Upper lobe of left lung (tissue), 6 donors: ENCODE results near the gene ACOXL. TPM values are rescaled to one million over a fixed set of nuclear protein-coding genes. Genes with fewer than 3 reads are reported as not detected.
"Not testable (repeated sequence)": the region's sequence is repeated elsewhere in the genome, so short reads cannot be mapped to it uniquely, and the experiment has no call there.

ENCODE experiments used
- ATAC-seq, 2 donors: fragments of 200-7000 bp; cut with Tn5 transposase; one replicate each; pipeline ENCODE4 v1.9.1; 2022; ENCODE audit warnings: mild to moderate bottlenecking in 2 of 2, moderate library complexity in 2 of 2; ENCODE audit not compliant: low FRiP score in 2 of 2
- DNase-seq, 2 donors: peaks; one replicate each; pipeline ENCODE4 v3.0.0-alpha.2; 2019 to 2020
- H3K27ac ChIP-seq, 4 donors: fragments of 200-600 bp; sonication (generic); one replicate each; pipeline ENCODE4 v1.5.1; 2016 to 2019
- H3K27me3 ChIP-seq, 4 donors: fragments of 200-600 bp; sonication (generic); one replicate each; pipeline ENCODE4 v1.5.1; 2017 to 2019
- H3K36me3 ChIP-seq, 4 donors: fragments of 200-600 bp; sonication (generic); one replicate each; pipeline ENCODE4 v1.5.1; 2016 to 2019
- H3K4me1 ChIP-seq, 4 donors: fragments of 200-600 bp; sonication (generic); one replicate each; pipeline ENCODE4 v1.5.1; 2018 to 2019
- H3K4me3 ChIP-seq, 4 donors: fragments of 200-600 bp; sonication (generic); one replicate each; pipeline ENCODE4 v1.5.1; 2017 to 2019; ENCODE audit warnings: mild to moderate bottlenecking in 2 of 4, moderate library complexity in 1 of 4
- H3K9me3 ChIP-seq, 4 donors: fragments of 200-600 bp; sonication (generic); one replicate each; pipeline ENCODE4 v1.5.1; 2018 to 2019
- CTCF ChIP-seq, 6 experiments: fragments of 450-650 bp in 4 of 6; fragments of 200-600 bp in 2 of 6; sonication (generic) in 2 of 6; IDR thresholded peaks; one replicate each; pipeline ENCODE4 v1.5.1; 2016 to 2019; ENCODE audit warnings: antibody characterized with exemption in 6 of 6
- EP300 ChIP-seq, 4 donors: sonication (generic); formaldehyde crosslinking; IDR thresholded peaks; one replicate each; pipeline ENCODE4 v1.5.1; 2017; ENCODE audit warnings: antibody characterized with exemption in 4 of 4, control low read depth in 2 of 4
- POLR2A ChIP-seq, 4 donors: fragments of 450-650 bp; IDR thresholded peaks; one replicate each; pipeline ENCODE4 v1.5.1; 2016 to 2017; ENCODE audit warnings: antibody characterized with exemption in 4 of 4, mild to moderate bottlenecking in 2 of 4
- POLR2AphosphoS5 ChIP-seq, 2 donors: sonication (generic); formaldehyde crosslinking; IDR thresholded peaks; one replicate each; pipeline ENCODE4 v1.5.1; 2017; ENCODE audit warnings: antibody characterized with exemption in 2 of 2
- WGBS, 2 donors: methylation state at CpG; one replicate each; pipeline ENCODE4 v1.1.5; 2017 to 2018; 5-methylcytosine and 5-hydroxymethylcytosine counted together
- total RNA-seq, 6 donors: library from RNA; depleted of rRNA in 4 of 6; stranded (reverse); fragments of >200 nt in 4 of 6; gene quantifications; one replicate each; pipeline versions ENCODE4 v1.1.0 to v1.2.1, GENCODE V29; 2016 to 2021
- donor health status: DM: no; HTN: no; CAD: no; lungs with moderate emphysema.
- donor health status: DM: no; HTN: yes; CAD: no; lungs with severe emphysema.

ACOXL gene
- total RNA-seq, 6 donors from 2014 or later: 30.2 to 128 (median 38.0) TPM

GRCh38 chr2:110959198-110959597, 226.8 kb downstream of the ACOXL start:
- no peaks in the 10 kb centered on the region for H3K36me3 ChIP-seq
- H3K4me1 ChIP-seq: no peaks in the 10 kb centered on the region
- no peaks in the 10 kb centered on the region for H3K27me3 ChIP-seq
- no peak for TF ChIP-seq EP300 (IDR thresholded peaks at IDR 0.05)
- no peak for TF ChIP-seq CTCF (IDR thresholded peaks at IDR 0.05)
- TF ChIP-seq POLR2A (IDR thresholded peaks at IDR 0.05): no peak
- no peak for TF ChIP-seq POLR2AphosphoS5 (IDR thresholded peaks at IDR 0.05)
- H3K27ac ChIP-seq: no peak overlapping the region
- DNase-seq (no peak), ATAC-seq (no peak)
- H3K9me3 ChIP-seq: no peaks in the 10 kb centered on the region
- WGBS, 2 donors: 67 to 70% methylated on average over 7 of the region's 7 CpGs
- no peak overlapping the region for H3K4me3 ChIP-seq

- H3K4me3 ChIP-seq: no peak overlapping the region
- DNase-seq (no peak), ATAC-seq (no peak)
- no peaks in the 10 kb centered on the region for H3K4me1 ChIP-seq
- H3K36me3 ChIP-seq: no peaks in the 10 kb centered on the region
- no peak for TF ChIP-seq CTCF (IDR thresholded peaks at IDR 0.05)
- TF ChIP-seq POLR2A (IDR thresholded peaks at IDR 0.05): no peak
- TF ChIP-seq POLR2AphosphoS5 (IDR thresholded peaks at IDR 0.05): no peak
- no peak for TF ChIP-seq EP300 (IDR thresholded peaks at IDR 0.05)
- H3K27ac ChIP-seq: no peak overlapping the region
- H3K27me3 ChIP-seq: no peaks in the 10 kb centered on the region
- H3K9me3 ChIP-seq: no peaks in the 10 kb centered on the region
- WGBS, 2 donors: 74 to 80% methylated on average over 10 of the region's 10 CpGs
These were observed 227.9 kb downstream of the ACOXL start for GRCh38 chr2:110960281-110960680.

- Histone ChIP-seq H3K9me3 (no peaks in the 10 kb centered on the region), H3K27me3 (no peaks in the 10 kb centered on the region), H3K27ac (no peak overlapping the region), H3K4me3 (no peak overlapping the region), H3K36me3 (no peaks in the 10 kb centered on the region), H3K4me1 (no peaks in the 10 kb centered on the region)
- DNase-seq: no peak
- WGBS, 2 donors: 49 to 57% methylated on average over 2 of the region's 2 CpGs
- no peak for TF ChIP-seq EP300 (IDR thresholded peaks at IDR 0.05)
- TF ChIP-seq POLR2A (IDR thresholded peaks at IDR 0.05): no peak
- TF ChIP-seq POLR2AphosphoS5 (IDR thresholded peaks at IDR 0.05): no peak
- TF ChIP-seq CTCF (IDR thresholded peaks at IDR 0.05): no peak
- no peak for ATAC-seq
These were observed 228.6 kb downstream of the ACOXL start for GRCh38 chr2:110960954-110961353.

- WGBS, 2 donors: 80 to 83% methylated on average over 3 of the region's 3 CpGs
- H3K27me3 ChIP-seq, H3K4me1 ChIP-seq, H3K4me3 ChIP-seq, H3K27ac ChIP-seq, ATAC-seq, H3K9me3 ChIP-seq, H3K36me3 ChIP-seq, DNase-seq: not testable (repeated sequence)
These were observed 229.3 kb downstream of the ACOXL start for GRCh38 chr2:110961643-110962042.

- Histone ChIP-seq H3K4me1 (no peaks in the 10 kb centered on the region), H3K27ac (no peak overlapping the region), H3K4me3 (no peak overlapping the region), H3K9me3 (no peaks in the 10 kb centered on the region), H3K27me3 (no peaks in the 10 kb centered on the region), H3K36me3 (no peaks in the 10 kb centered on the region)
- no peak for DNase-seq
- TF ChIP-seq EP300 (IDR thresholded peaks at IDR 0.05) (no peak), CTCF (IDR thresholded peaks at IDR 0.05) (no peak), POLR2A (IDR thresholded peaks at IDR 0.05) (no peak), POLR2AphosphoS5 (IDR thresholded peaks at IDR 0.05) (no peak)
- no peak for ATAC-seq
- 58 to 72% methylated on average over 2 of the region's 2 CpGs for WGBS, 2 donors
These were observed 237.3 kb downstream of the ACOXL start for GRCh38 chr2:110969696-110970095.
